CD14-positive monocyte (primary cell): Measurements from ENCODE around the gene PHF23. TPM values are rescaled to one million over a fixed set of nuclear protein-coding genes. Genes with fewer than 3 reads are reported as not detected.

Experiments used
- DNase-seq, 3 donors: peaks; one replicate each; pipeline ENCODE4 v3.0.0-alpha.2; 2011 to 2022
- H2AFZ ChIP-seq: 2 replicates; pipeline ENCODE4 v1.6.0; 2012; ENCODE audit warnings: mild to moderate bottlenecking, low read depth, low read length, inconsistent platforms; ENCODE audit not compliant: insufficient read depth, poor library complexity, severe bottlenecking
- H3K27ac ChIP-seq, 2 donors: 1 replicate in 1 of 2; 2 replicates in 1 of 2; pipeline ENCODE4 v1.5.1; 2012 to 2013; ENCODE audit warnings: low read length in 2 of 2, control low read depth in 1 of 2, inconsistent platforms in 1 of 2, low read depth in 1 of 2, mild to moderate bottlenecking in 1 of 2
- H3K27me3 ChIP-seq, 2 donors: one replicate each; pipeline versions ENCODE4 v1.6.0 to v1.6.1; 2011 to 2013; ENCODE audit warnings: low read length in 2 of 2; ENCODE audit not compliant: control insufficient read depth in 2 of 2, insufficient read depth in 2 of 2
- H3K36me3 ChIP-seq, 2 donors: replicated peaks in 1 of 2; 1 replicate in 1 of 2; 2 replicates in 1 of 2; pipeline versions ENCODE4 v1.5.1 to v1.6.1; 2012 to 2013; ENCODE audit warnings: low read length in 2 of 2, control low read depth in 1 of 2, inconsistent platforms in 1 of 2, mild to moderate bottlenecking in 1 of 2; ENCODE audit not compliant: insufficient read depth in 2 of 2, control insufficient read depth in 1 of 2
- H3K4me1 ChIP-seq, 2 donors: 1 replicate in 1 of 2; 2 replicates in 1 of 2; pipeline versions ENCODE4 v1.5.1 to v1.6.1; 2012 to 2013; ENCODE audit warnings: low read length in 2 of 2, control low read depth in 1 of 2, inconsistent platforms in 1 of 2, mild to moderate bottlenecking in 1 of 2, moderate library complexity in 1 of 2; ENCODE audit not compliant: insufficient read depth in 2 of 2, control insufficient read depth in 1 of 2
- H3K4me2 ChIP-seq: replicated peaks from 2 replicates; pipeline ENCODE3; 2012; ENCODE audit warnings: low read length, moderate library complexity, mild to moderate bottlenecking; ENCODE audit not compliant: poor library complexity, severe bottlenecking; ENCODE audit errors: extremely low read depth
- H3K4me3 ChIP-seq, 3 experiments: fragments of 200-600 bp in 1 of 3; sonication (generic) in 1 of 3; replicated peaks in 1 of 3; 1 replicate in 2 of 3; 2 replicates in 1 of 3; pipeline ENCODE4 v1.5.1; 2011 to 2013; ENCODE audit warnings: low read length in 3 of 3, mild to moderate bottlenecking in 3 of 3, control low read depth in 2 of 3, low read depth in 2 of 3, inconsistent platforms in 1 of 3, moderate library complexity in 1 of 3
- H3K79me2 ChIP-seq: 2 replicates; pipeline ENCODE4 v1.6.0; 2012; ENCODE audit warnings: mild to moderate bottlenecking, control low read depth, inconsistent platforms, low read length, moderate library complexity; ENCODE audit not compliant: insufficient read depth
- H3K9ac ChIP-seq: 2 replicates; pipeline ENCODE4 v1.6.0; 2017; ENCODE audit warnings: low read length, mild to moderate bottlenecking; ENCODE audit not compliant: insufficient read depth, poor library complexity, severe bottlenecking
- H3K9me3 ChIP-seq, 2 donors: replicated peaks in 1 of 2; 1 replicate in 1 of 2; 2 replicates in 1 of 2; pipeline versions ENCODE4 v1.5.1 to v1.6.1; 2012 to 2013; ENCODE audit warnings: low read length in 2 of 2, control low read depth in 1 of 2; ENCODE audit not compliant: control insufficient read depth in 1 of 2, insufficient read depth in 1 of 2
- H4K20me1 ChIP-seq: 2 replicates; pipeline ENCODE4 v1.6.0; 2012; ENCODE audit warnings: mild to moderate bottlenecking, low read length, control low read depth, moderate library complexity; ENCODE audit not compliant: insufficient read depth
- H3K27ac Mint-ChIP-seq, 7 donors: one replicate each; pipeline ENCODE4 v1.8.0; 2020; ENCODE audit warnings: mild to moderate bottlenecking in 7 of 7, mixed read lengths in 7 of 7, moderate library complexity in 6 of 7, inconsistent platforms in 2 of 7
- H3K27me3 Mint-ChIP-seq, 3 donors: one replicate each; pipeline ENCODE4 v1.8.0; 2021 to 2022; ENCODE audit warnings: low read depth in 3 of 3, mild to moderate bottlenecking in 3 of 3, mixed read lengths in 3 of 3, moderate library complexity in 3 of 3, inconsistent platforms in 1 of 3
- H3K36me3 Mint-ChIP-seq, 2 donors: one replicate each; pipeline ENCODE4 v1.8.0; 2020; ENCODE audit warnings: mixed read lengths in 2 of 2, inconsistent platforms in 1 of 2, mild to moderate bottlenecking in 1 of 2
- H3K4me1 Mint-ChIP-seq: one replicate; pipeline ENCODE4 v1.8.0; 2020; ENCODE audit warnings: mild to moderate bottlenecking, mixed read lengths
- H3K4me3 Mint-ChIP-seq, 2 donors: one replicate each; pipeline ENCODE4 v1.8.0; 2020; ENCODE audit warnings: mild to moderate bottlenecking in 2 of 2, mixed read lengths in 2 of 2, moderate library complexity in 1 of 2
- H3K9me3 Mint-ChIP-seq, 7 donors: one replicate each; pipeline ENCODE4 v1.8.0; 2020 to 2022; ENCODE audit warnings: mixed read lengths in 7 of 7, mild to moderate bottlenecking in 6 of 7, moderate library complexity in 6 of 7, inconsistent platforms in 2 of 7
- CTCF ChIP-seq: fragments of 200-600 bp; IDR thresholded peaks from one replicate; pipeline ENCODE4 v1.8.0; 2022; ENCODE audit warnings: antibody characterized with exemption, mild to moderate bottlenecking
- WGBS: methylation state at CpG from one replicate; pipeline ENCODE4 v1.1.5; 2013; ENCODE audit warnings: missing lambda C conversion rate; ENCODE audit not compliant: insufficient coverage; 5-methylcytosine and 5-hydroxymethylcytosine counted together
- intact Hi-C, 2 donors: fragments of 100-400 bp; cut with micrococcal nuclease; formaldehyde crosslinking; loops; one replicate each; pipeline versions ENCODE4 v1.15.0 to v1.15.1; 2023
- polyA plus RNA-seq, 3 donors: library from polyadenylated mRNA; depleted of rRNA in 1 of 3; unstranded in 2 of 3; stranded (reverse) in 1 of 3; fragments of 300-500 nt in 2 of 3; fragments of >200 nt in 1 of 3; fragmentation: Illumina TruSeq in 2 of 3; gene quantifications; 1 replicate in 2 of 3; 2 replicates in 1 of 3; pipeline ENCODE4 v1.2.3, GENCODE V29; 2012 to 2021

The PHF23 gene
- polyA plus RNA-seq, 3 donors, result 12.0 to 18.0 (median 12.9) TPM

- Histone ChIP-seq H3K27me3 (no peaks in the 10 kb centered on the region), H4K20me1 (peaks cover 5% of the 10 kb centered on the region), H3K4me3 (no peak overlapping the region), H3K9me3 (no peaks in the 10 kb centered on the region), H3K4me1 (no peaks in the 10 kb centered on the region), H3K36me3 (peaks cover 50 to 55% of the 10 kb centered on the region in 2 donors), H3K9ac (no peak overlapping the region), H3K4me2 (no peak overlapping the region), H3K79me2 (no peaks in the 10 kb centered on the region), H2AFZ (no peak overlapping the region), H3K27ac (no peak overlapping the region)
- Mint-ChIP-seq H3K4me1 (peaks cover 8% of the 10 kb centered on the region), H3K36me3 (peaks cover 49 to 74% of the 10 kb centered on the region in 2 donors), H3K9me3 (no peaks in the 10 kb centered on the region), H3K4me3 (no peak overlapping the region), H3K27ac (peak overlapping the region in 1 of 7 donors; percentile 52), H3K27me3 (no peaks in the 10 kb centered on the region)
- no peak for DNase-seq
- no peak for TF ChIP-seq CTCF
- intact Hi-C loops, result no loop called here
- 99% methylated on average over 9 of the region's 12 CpGs for WGBS
These were observed 48.2 kb downstream of the PHF23 start for GRCh38 chr17:7191069-7191468.

GRCh38 chr17:7190276-7190917, 48.9 kb downstream of the PHF23 start:
- Mint-ChIP-seq H3K36me3 (peaks cover 44 to 68% of the 10 kb centered on the region in 2 donors), H3K27ac (no peak overlapping the region), H3K4me3 (no peak overlapping the region), H3K9me3 (no peaks in the 10 kb centered on the region), H3K4me1 (peaks cover 8% of the 10 kb centered on the region), H3K27me3 (no peaks in the 10 kb centered on the region)
- Histone ChIP-seq H3K9me3 (no peaks in the 10 kb centered on the region), H3K9ac (no peak overlapping the region), H4K20me1 (peaks cover 5% of the 10 kb centered on the region), H3K4me3 (no peak overlapping the region), H3K4me2 (no peak overlapping the region), H3K27ac (no peak overlapping the region), H2AFZ (no peak overlapping the region), H3K4me1 (no peaks in the 10 kb centered on the region), H3K36me3 (peaks cover 44 to 49% of the 10 kb centered on the region in 2 donors), H3K79me2 (no peaks in the 10 kb centered on the region), H3K27me3 (no peaks in the 10 kb centered on the region)
- no peak for DNase-seq
- no peak for TF ChIP-seq CTCF
- intact Hi-C loops, result no loop called here
- WGBS, result 90% methylated on average over 5 of the region's 14 CpGs
